MM.1S (cell line): ENCODE results near the gene DCAF4.

Source experiments
- DNase-seq: peaks from one replicate; pipeline ENCODE4 v3.0.0-alpha.2; 2015
- H2AFZ ChIP-seq: fragments of 300-600 bp; sonication (generic); 2 replicates; pipeline ENCODE4 v1.6.0; 2016; ENCODE audit warnings: antibody characterized with exemption, low read length
- H3F3A ChIP-seq: fragments of 300-600 bp; sonication (generic); 2 replicates; pipeline ENCODE4 v1.6.1; 2016; ENCODE audit warnings: mild to moderate bottlenecking, antibody characterized with exemption, low read length, moderate library complexity, mixed read lengths; ENCODE audit not compliant: insufficient read depth
- H3K27ac ChIP-seq: fragments of 300-600 bp; sonication (generic); 2 replicates; pipeline ENCODE4 v1.5.1; 2016; ENCODE audit warnings: mild to moderate bottlenecking, low read length
- H3K27me3 ChIP-seq: fragments of 300-600 bp; sonication (generic); replicated peaks from 2 replicates; pipeline ENCODE4 v1.6.0; 2016; ENCODE audit warnings: low read length; ENCODE audit not compliant: insufficient read depth
- H3K36me3 ChIP-seq: fragments of 300-600 bp; sonication (generic); replicated peaks from 2 replicates; pipeline ENCODE4 v1.6.1; 2016; ENCODE audit warnings: mild to moderate bottlenecking, low read length, mixed read lengths; ENCODE audit not compliant: insufficient read depth
- H3K4me1 ChIP-seq: fragments of 300-600 bp; sonication (generic); 2 replicates; pipeline ENCODE4 v1.6.1; 2016; ENCODE audit warnings: low read length, mixed read lengths
- H3K4me2 ChIP-seq: fragments of 300-600 bp; sonication (generic); 2 replicates; pipeline ENCODE4 v1.6.0; 2016; ENCODE audit warnings: low read depth, low read length
- H3K4me3 ChIP-seq: fragments of 300-600 bp; sonication (generic); 2 replicates; pipeline ENCODE4 v1.5.1; 2016; ENCODE audit warnings: low read length, mixed read lengths
- H3K79me2 ChIP-seq: fragments of 300-600 bp; sonication (generic); 2 replicates; pipeline ENCODE4 v1.6.1; 2016; ENCODE audit warnings: mixed run types, low read length, mixed read lengths
- H3K9ac ChIP-seq: fragments of 300-600 bp; sonication (generic); 2 replicates; pipeline ENCODE4 v1.6.1; 2016; ENCODE audit warnings: low read length, mixed read lengths
- H3K9me2 ChIP-seq: fragments of 300-600 bp; sonication (generic); replicated peaks from 2 replicates; pipeline ENCODE4 v1.6.1; 2016; ENCODE audit warnings: mild to moderate bottlenecking, low read length, mixed read lengths; ENCODE audit not compliant: insufficient read depth
- H3K9me3 ChIP-seq: fragments of 300-600 bp; sonication (generic); replicated peaks from 2 replicates; pipeline ENCODE4 v1.6.1; 2016; ENCODE audit warnings: mild to moderate bottlenecking, low read length, mixed read lengths; ENCODE audit not compliant: insufficient read depth
- H4K20me1 ChIP-seq: fragments of 300-600 bp; sonication (generic); 2 replicates; pipeline ENCODE4 v1.6.1; 2016; ENCODE audit warnings: mild to moderate bottlenecking, low read length, moderate library complexity, mixed read lengths; ENCODE audit not compliant: insufficient read depth
- EZH2 ChIP-seq: fragments of 300-600 bp; sonication (generic); optimal IDR thresholded peaks from 2 replicates; pipeline ENCODE3; 2017; ENCODE audit warnings: low read depth, mild to moderate bottlenecking, antibody characterized with exemption, low read length, mixed read lengths
- EZH2phosphoT487 ChIP-seq: fragments of 300-600 bp; sonication (generic); IDR thresholded peaks from 2 replicates; pipeline ENCODE4 v1.6.1; 2018; ENCODE audit warnings: antibody characterized with exemption, low read length
- TF ChIP-seq, protein P1 (sequence below): fragments of 300-600 bp; sonication (generic); IDR thresholded peaks from 2 replicates; pipeline ENCODE4 v1.5.1; 2016; ENCODE audit warnings: antibody characterized with exemption, low read length, mixed read lengths

Gene DCAF4

DNA sequence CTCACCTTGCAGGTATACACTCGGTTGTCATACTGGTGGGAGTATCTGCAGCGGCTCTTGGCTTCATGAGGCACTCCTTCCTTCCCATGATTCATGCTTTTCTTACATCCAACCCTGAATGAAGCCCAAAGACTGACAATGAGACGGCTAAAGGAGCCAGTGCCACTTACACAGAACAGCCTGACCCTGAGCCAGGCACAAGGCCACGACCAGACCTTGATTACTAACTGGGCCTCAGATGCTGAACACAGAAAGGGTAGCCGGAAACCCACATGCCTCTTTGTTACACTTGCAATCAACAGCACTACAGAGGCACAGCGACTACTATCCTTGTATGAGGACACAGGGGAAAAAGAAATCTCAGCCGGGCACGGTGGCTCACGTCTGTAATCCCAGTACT, 52.6 kb downstream of the DCAF4 start:
- H3K9me3 ChIP-seq, result no peaks in the 10 kb centered on the region
- no peaks in the 10 kb centered on the region for H3K79me2 ChIP-seq
- no peaks in the 10 kb centered on the region for H3F3A ChIP-seq
- H3K27me3 ChIP-seq, result no peaks in the 10 kb centered on the region
- H3K4me2 ChIP-seq, result no peak overlapping the region
- H3K9ac ChIP-seq, result no peak overlapping the region
- no peak overlapping the region for H2AFZ ChIP-seq
- TF ChIP-seq EZH2phosphoT487 (no peak), EZH2 (no peak)
- TF ChIP-seq, protein P1, sequence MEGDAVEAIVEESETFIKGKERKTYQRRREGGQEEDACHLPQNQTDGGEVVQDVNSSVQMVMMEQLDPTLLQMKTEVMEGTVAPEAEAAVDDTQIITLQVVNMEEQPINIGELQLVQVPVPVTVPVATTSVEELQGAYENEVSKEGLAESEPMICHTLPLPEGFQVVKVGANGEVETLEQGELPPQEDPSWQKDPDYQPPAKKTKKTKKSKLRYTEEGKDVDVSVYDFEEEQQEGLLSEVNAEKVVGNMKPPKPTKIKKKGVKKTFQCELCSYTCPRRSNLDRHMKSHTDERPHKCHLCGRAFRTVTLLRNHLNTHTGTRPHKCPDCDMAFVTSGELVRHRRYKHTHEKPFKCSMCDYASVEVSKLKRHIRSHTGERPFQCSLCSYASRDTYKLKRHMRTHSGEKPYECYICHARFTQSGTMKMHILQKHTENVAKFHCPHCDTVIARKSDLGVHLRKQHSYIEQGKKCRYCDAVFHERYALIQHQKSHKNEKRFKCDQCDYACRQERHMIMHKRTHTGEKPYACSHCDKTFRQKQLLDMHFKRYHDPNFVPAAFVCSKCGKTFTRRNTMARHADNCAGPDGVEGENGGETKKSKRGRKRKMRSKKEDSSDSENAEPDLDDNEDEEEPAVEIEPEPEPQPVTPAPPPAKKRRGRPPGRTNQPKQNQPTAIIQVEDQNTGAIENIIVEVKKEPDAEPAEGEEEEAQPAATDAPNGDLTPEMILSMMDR, result no peak
- no peak overlapping the region for H3K27ac ChIP-seq
- H3K9me2 ChIP-seq, result no peaks in the 10 kb centered on the region
- no peaks in the 10 kb centered on the region for H3K4me1 ChIP-seq
- no peak overlapping the region for H3K4me3 ChIP-seq
- no peaks in the 10 kb centered on the region for H4K20me1 ChIP-seq
- no peaks in the 10 kb centered on the region for H3K36me3 ChIP-seq
- no peak for DNase-seq

DNA sequence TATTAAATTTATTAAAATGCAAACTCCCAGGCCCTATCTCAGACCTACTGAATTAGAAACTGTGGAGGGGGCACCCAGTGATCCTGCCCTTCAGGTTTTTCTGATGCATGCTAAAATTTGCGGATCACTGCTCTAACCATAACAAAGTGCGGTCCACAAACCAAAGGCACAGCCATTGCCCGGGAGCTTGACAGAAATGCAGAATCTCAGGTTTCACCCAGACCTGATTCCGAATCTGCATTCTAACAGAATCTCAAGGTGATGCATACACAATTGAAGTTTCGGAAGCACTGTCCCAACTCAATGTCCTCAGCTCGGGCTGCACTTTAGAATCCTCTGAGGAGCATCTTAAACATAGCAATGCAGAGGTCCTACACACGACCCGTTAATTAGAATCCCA, 54.6 kb downstream of the DCAF4 start:
- no peak for DNase-seq
- Histone ChIP-seq H3K9me3 (no peaks in the 10 kb centered on the region), H3K36me3 (no peaks in the 10 kb centered on the region), H2AFZ (no peak overlapping the region), H3K27ac (no peak overlapping the region), H3K9ac (no peak overlapping the region), H3K4me3 (no peak overlapping the region), H4K20me1 (no peaks in the 10 kb centered on the region), H3K27me3 (no peaks in the 10 kb centered on the region), H3K9me2 (no peaks in the 10 kb centered on the region), H3F3A (no peaks in the 10 kb centered on the region), H3K79me2 (no peaks in the 10 kb centered on the region), H3K4me2 (no peak overlapping the region), H3K4me1 (no peaks in the 10 kb centered on the region)
- TF ChIP-seq EZH2 (no peak), EZH2phosphoT487 (no peak)
- TF ChIP-seq, protein P1, result no peak

DNA sequence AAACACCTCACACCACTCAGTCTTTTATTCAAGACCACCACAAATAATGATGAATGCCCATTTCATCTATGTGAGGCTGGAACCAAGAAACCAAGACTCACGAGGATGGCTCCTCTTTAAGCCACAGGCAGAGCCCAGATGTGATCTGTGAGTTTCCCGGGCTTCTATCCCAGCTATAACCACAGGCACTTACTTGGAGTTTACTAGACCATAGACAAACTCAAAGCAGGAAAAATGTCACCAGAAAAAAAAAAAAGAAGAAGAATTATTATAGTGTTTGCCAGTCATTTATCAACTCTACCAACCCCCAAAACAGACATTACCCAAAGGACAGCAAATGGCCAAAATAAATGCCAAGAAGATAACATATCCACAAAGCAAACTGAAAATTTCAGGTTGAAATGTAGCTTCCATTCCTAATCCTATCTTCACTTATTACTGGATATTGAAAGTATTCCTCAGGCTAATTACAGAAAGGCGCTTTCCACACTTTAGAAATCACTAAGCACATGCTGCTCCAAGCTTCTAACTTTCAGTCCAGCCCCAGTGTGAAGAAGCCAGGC, 56.0 kb downstream of the DCAF4 start:
- Histone ChIP-seq H3K4me1 (no peaks in the 10 kb centered on the region), H2AFZ (no peak overlapping the region), H3K36me3 (no peaks in the 10 kb centered on the region), H4K20me1 (no peaks in the 10 kb centered on the region), H3F3A (no peaks in the 10 kb centered on the region), H3K9me2 (no peaks in the 10 kb centered on the region), H3K27ac (no peak overlapping the region), H3K9ac (no peak overlapping the region), H3K4me3 (no peak overlapping the region), H3K27me3 (no peaks in the 10 kb centered on the region), H3K79me2 (no peaks in the 10 kb centered on the region), H3K9me3 (no peaks in the 10 kb centered on the region), H3K4me2 (no peak overlapping the region)
- TF ChIP-seq EZH2phosphoT487 (no peak), EZH2 (no peak)
- TF ChIP-seq, protein P1, result no peak
- DNase-seq, result no peak
